NCI-H2029 (cell line): ENCODE data around the gene BCL2.

Experiments used
- DNase-seq: peaks from one replicate; lab custom pipeline; 2025; lab: John Stamatoyannopoulos, UW

BCL2 gene

GRCh38 chr18:63309422-63309821 is 10.1 kb downstream of the BCL2 start:
- DNase-seq: no peak

- no peak for DNase-seq
These were observed 11.9 kb downstream of the BCL2 start for GRCh38 chr18:63307551-63308200.

DNA sequence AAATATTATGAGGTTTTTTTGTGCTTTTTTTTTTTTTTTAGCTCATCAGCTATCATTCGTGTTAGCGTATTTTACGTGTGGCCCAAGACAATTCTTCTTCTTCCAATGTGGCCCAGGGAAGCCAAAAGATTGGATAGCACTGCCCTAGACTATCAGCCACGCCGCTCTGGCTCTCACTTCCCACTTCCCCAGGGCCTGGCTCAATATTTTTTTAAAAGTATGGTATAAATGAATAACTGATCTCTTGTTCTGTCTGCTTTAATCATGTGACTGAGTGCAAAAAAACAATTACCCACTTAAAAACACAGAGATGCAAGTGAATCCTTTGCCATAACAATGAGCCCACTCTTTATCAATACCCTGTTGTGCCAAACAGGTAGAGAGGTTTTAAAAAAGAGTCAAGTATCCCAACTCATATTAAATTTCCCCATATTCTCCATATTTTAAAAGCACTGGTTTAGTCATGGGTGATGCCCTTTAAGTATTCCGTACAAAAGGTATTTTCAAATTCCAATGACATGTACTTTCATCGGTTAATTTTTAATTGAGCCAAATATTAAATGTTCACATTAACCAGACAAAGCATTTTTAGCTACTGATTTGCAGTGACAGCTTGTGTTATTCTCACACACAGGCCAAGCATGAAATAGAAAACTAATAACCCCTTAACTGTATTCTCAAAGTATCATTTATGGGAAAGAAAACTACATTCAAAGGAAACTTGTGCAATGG is 12.6 kb downstream of the BCL2 start:
- DNase-seq: no peak

GRCh38 chr18:63306249-63306648 is 13.3 kb downstream of the BCL2 start:
- DNase-seq: no peak

DNA sequence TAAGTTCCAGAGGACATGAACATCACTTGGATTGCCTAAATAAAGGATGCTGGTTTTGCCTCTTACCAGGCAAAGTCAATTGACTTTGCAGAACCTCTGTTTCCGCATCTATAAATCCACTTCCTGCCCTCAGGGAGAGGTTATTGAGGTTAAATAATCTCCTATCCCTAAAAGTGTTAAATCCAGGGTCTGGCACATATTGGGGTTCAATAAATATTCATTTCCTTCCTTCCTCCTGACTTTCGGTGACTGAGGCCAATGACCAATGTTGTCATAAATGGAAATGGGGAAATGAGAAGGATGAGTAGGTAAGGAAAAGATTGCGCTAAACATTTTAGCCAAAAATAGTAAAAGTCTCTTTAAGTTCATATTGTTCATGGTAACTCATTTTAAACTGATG is 16.0 kb downstream of the BCL2 start:
- DNase-seq: no peak

DNA sequence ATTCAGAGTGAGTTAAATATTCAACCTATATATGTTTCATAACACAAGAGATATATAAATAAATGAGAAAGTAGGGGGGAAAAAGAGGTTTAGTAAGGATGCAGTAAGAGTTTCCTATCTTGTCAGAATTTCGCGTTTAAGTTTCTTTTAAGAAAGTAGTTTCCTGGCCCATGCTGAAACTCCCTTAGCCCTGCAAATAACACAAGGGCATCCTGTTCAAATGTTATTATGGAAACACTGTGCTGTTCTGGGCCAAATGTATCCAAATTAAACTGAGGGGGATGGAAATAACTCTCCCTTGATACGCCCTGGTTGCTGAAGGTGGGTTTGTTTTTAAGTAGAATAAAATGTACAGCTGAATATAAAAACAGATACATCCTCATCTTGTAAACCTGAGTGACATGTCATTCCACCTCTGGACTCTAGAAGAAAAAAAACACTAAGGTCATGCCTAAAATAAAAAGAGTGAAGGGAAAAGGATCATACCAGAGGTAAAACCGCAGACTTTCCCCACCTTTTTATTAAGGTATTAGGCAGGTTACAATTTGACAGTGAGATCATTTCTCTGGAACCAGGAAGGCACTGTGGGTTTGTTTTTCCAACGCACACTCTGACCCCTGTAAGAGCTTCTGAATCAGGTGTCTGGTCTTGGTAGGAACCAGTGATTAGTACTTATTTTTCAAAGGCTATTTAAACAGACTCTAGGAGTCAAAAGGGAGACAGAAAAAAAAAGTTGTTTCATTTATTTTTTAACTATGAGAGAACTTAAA is 16.7 kb downstream of the BCL2 start:
- DNase-seq: no peak

DNA sequence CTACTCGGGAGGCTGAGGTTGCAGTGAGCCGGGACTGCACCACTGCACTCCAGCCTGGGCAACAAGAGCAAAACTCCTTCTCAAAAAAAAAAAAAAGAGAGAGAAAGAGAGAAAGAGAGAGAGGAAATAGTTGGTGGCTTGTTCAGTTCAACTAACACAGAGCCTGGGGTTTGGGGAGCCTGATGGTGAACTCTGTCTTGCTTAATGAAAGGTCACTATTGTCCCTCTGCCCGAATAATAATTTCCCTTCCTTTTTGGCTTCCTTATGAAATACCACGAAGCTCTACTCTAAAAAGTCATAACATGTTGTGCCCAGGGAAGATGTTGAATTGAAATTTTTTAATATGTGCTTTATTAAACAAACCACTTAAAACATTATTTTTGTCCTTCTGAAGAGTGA is 17.3 kb downstream of the BCL2 start:
- no peak for DNase-seq

DNA sequence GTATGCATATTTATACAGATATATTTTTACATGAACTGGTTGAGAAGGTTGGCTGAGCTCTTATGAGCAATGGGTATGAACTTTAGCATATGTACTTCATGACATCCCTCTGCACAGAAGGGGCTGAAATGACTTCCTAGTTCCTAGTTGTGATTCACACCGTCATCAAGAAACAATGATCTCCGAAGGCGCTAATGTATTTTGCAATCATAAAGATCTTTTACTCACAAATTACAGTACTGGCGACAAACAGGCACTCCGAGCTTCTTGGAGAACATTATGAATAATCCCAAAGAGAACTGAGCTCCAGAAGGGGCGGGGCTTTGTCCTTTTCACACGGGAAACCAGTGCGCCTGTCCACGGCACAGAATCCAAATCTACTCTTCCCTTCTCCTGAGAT is 18.1 kb downstream of the BCL2 start:
- no peak for DNase-seq

DNA sequence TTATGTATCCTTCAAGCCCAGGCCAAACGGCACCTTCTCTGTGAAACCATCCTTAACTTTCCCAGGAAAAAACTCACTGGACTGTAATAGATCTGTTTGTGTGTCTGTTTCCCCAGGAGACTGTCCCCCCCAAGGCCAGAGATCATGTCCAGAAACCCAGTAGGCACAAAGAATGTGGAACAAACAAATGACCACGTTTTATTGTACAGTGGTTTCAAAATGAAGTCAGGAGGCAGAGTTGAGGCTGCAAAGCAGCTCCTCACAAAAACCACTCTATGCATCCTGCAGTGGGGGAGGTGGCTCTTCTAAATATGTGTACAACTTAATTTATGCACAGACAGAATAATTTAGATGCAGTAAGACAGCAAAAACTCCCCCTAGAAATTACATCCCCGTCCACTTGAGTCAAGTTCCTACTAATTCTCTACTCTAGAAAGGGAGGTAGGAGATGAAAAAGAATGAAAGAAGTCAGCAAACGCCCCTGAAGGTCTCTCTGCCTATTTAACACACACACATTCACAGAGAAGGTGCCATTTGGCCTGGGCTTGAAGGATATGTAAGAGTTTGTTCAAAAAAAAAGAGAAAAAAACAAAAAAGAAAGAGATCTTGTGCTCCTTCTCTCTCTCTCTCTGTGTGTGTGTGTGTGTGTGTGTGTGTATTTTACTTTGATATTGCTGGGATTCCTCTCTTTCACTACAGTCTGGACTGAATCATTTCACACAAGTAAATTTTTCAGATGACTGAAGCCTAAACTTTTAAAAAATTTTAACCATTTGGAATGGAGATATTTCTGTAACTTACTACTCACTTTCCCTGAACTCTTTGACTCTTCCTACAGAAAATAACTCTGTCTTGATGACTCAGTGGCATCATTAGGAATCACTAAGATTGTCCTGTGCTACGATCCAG is 19.5 kb downstream of the BCL2 start:
- DNase-seq: no peak

DNA sequence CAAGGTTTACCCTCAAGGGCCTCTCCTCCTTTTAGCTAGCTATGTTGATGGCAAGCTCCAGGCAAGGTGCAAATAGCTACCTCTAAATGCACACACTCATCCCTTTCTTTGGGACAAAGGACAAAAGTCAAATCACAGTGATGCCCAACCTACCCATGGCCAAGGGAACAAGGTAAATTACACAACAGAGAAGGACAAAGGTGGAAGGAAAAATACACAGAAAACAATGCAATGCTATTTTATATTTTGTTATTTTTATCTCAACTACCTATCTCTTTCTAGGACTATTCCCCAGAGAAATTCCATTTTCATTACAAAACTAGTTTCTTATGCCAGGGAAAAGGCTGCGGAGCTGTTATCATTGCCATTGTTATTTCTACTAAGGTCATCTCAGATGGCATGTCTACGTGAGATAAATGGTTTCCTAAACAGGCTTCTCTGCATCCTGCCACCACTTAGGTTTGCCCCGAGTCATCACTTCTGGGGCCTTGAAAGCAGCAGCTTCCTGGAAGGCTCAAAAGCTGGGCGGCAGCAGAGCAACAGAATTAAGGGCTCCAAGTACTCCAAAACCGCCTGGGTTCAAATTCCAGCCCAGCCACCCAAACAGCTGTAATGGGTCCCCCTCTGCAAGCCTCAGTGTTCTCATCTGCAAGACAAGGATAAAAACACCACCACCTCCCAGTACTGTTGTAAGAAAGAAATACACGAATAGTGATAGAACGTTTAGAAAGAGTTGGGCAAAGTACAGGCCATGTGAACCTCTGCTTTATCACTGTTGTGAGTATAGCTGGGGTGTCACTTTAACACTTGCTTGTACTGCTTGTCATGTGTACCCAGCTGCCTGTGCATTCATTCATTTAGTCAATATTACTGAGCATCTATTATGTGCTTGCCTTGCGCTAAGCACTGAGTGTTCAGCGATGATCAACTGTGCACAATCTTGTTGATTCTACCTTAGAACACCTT is 20.9 kb downstream of the BCL2 start:
- no peak for DNase-seq

DNA sequence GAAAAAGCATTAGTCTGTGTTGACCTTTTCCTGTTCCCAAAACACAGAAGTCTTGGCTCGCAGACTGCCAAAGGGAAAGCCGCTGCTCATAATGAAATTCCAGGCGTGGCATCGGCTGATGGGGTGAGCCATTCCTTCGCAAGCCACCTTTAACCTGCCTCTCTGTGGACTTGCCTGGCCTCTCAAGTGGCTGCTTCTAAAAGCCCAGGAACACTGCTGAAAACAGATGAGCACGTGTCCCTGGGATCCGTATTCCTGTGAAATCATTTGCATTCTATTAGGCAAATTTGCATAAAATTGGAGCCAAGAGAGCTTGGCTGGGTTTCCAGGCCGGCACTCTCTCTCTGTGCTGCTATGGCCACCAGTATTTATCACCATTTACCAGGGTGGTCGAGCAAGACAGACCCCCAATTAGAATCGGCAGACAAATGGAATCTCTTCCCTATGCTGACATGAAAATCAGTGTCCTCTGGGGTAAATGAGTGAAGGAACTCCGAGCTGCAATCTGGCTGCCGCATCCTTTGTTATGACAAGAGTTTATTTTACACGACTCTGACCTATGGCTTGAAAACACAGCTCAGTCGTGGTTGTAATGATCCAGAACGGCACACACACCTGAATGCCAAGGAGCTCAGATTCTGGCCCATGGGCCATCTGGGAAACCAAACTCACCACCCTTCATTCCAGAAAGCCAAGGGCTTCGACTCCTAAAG is 21.7 kb downstream of the BCL2 start:
- DNase-seq: no peak

GRCh38 chr18:63293935-63294334 is 25.6 kb downstream of the BCL2 start:
- DNase-seq: no peak

DNA sequence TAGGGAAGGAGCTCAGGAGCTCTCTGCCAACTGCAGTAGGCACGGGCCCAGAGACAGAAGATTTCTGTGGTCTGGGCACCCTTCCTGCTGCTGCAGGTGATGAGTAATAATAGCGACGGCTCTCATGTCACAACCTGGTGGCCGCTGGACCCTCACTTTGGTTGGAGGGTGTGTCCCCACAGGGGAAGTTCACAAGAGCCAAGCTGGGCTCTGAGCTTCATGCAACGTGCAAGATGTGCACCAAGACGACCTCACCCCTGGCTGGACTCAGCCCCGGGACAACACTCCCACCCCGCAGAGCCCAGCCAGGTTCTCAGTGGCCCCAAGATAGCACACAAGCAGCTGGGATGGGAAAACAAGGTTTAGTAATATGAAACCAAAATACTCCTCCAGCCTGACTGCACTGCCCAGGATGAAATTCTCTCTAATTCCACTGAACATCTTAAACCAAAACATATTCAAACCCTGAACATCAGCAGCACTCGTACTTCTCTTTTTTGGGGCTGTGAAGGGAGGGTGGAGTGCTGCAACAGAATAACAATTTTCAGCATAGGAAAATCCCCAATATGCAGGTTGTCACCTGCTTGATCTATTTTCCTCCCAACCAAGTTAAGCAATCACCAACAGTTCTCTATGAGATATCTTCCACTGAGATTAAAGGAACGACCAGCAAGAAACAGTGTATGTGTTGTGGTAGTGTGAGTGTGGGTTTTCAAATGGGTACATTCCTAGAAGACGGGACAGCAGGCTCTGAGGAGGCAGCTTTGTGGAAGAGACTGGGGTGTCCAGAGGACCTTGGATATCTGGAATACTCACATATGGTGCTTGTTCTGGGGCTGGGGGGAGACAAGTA is 26.5 kb downstream of the BCL2 start:
- DNase-seq: no peak

DNA sequence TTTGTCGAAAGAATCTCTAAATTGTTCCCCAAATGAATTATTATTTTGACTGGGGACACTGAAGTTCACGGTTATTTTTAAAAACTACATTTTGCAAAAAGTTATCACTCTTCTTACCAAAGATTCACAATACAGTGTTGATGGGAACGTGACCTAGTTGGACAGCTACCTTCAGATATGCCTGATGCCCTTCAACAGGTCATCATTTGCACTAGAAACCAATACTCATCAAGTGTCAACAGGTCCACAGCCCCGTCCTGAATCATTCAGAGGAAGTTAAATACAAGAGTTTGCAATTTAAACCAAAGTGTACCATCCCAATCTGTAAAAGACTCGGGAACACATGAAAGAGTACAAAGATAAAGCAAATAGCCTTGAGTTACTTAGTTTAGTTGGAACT is 28.3 kb downstream of the BCL2 start:
- no peak for DNase-seq

DNA sequence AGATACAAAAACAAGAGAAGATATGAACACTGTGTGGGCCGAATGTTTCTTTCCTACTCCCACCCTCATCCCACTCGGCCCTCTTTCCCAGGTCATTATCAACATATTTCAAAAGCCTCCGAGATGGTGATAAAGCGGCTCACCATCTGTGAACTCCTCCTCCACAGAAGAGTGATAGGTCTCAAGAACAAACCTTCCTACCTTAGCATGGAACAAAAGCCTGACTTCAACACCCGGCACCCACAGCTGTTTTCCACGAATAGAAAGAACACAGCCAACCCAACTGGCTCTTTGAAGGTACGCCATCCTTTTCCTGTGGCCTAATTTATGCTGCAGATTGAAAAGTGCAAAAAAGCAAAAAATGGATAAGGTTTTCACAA is 28.8 kb downstream of the BCL2 start:
- no peak for DNase-seq

GRCh38 chr18:63290166-63290820 is 29.3 kb downstream of the BCL2 start:
- no peak for DNase-seq

DNA sequence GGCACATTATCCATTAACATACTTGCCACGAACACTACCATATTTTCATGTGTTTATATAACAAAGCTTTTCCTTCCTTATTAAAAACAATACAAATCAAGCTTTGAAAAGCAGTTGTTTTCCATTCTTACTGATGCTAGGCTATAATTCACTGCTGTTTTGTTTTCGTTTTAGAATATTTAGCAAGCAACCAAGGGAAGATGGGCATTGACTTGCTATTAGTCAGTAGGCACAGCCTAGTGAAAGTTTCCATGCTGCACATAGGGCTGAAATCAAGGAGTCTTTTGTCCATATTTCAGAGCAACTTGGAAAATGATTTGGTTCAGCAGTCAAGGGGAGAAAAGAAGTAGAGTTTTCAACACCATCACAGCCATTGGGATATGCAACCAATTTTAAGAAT is 31.3 kb downstream of the BCL2 start:
- DNase-seq: no peak

GRCh38 chr18:63287691-63288220 is 31.8 kb downstream of the BCL2 start:
- DNase-seq: no peak

- DNase-seq: no peak
These were observed 32.6 kb downstream of the BCL2 start for GRCh38 chr18:63286926-63287325.
